ENCODE data around the gene MAPKAPK3. TPM values are rescaled to one million over a fixed set of nuclear protein-coding genes. Genes with fewer than 3 reads are reported as not detected.

The MAPKAPK3 gene
- total RNA-seq, 1 experiment from 2014 or later: 88.2 TPM

GRCh38 chr3:50612970-50613846 is 3.7 kb upstream of the MAPKAPK3 start:
- TF ChIP-seq CTCF (conservative IDR thresholded peaks at IDR 0.05) (no peak), EZH2 (IDR thresholded peaks at IDR 0.05; ENCODE audit: low read depth) (no peak)
- Histone ChIP-seq H4K20me1 (ENCODE audit: insufficient read depth) (no peaks in the 10 kb centered on the region), H3K27ac (no peak overlapping the region), H3K79me2 (ENCODE audit: low read depth) (peaks cover 8% of the 10 kb centered on the region), H3F3A (ENCODE audit: insufficient read depth, low read depth) (peaks cover 12% of the 10 kb centered on the region; the same call in 1 of the 2 replicates), H3K9me2 (ENCODE audit: insufficient read depth) (no peaks in the 10 kb centered on the region), H3K27me3 (ENCODE audit: insufficient read depth, low read depth) (no peaks in the 10 kb centered on the region), H2AFZ (no peak overlapping the region), H3K9me3 (ENCODE audit: insufficient read depth, low read depth) (no peaks in the 10 kb centered on the region), H3K36me3 (ENCODE audit: low read depth) (no peaks in the 10 kb centered on the region), H3K4me2 (no peak overlapping the region), H3K4me1 (replicated peaks; ENCODE audit: insufficient read depth) (peaks cover 13% of the 10 kb centered on the region), H3K4me3 (no peak overlapping the region)
- no TSS peak for BruUV-seq (replicated peaks)
- intact Hi-C loops (cut with micrococcal nuclease; ENCODE audit: unreplicated experiment): loop anchor here (2.0 kb wide), 1 partner anchor 262 kb away; the partner anchor contains the start of genes CYB561D2 and NPRL2
- no peak for DNase-seq
- POLR2A ChIA-PET (ENCODE audit: unreplicated experiment): interaction anchor here (0.8 kb wide), 1 partner anchor 44 kb away, joined by 6 read pairs; the partner anchor contains the start of gene HEMK1
- CTCF ChIA-PET: interaction anchor here (0.6 to 1.1 kb wide), 3 partner anchors 11 to 887 kb away, joined by 3 to 7 read pairs (median 5); partner anchors contain the start of gene DCAF1

DNA sequence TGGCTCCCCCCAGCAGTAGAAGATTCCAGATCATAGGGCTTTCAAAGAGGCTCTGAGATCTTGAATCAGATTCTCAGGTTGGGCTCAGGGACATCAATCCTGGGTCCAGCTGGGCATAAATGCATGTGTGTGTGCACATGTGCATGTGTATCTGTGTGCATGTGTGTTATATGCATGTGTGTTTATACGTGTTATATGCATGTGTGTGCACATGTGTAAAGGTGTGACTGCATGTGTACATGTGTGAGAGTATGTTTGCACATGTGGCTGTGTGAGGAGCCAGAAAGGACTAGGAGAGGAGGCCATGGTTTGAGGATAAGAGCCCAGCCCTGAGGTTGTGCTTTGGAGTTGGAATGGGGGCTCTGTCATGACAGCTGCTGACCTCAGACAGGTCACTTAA is 1.8 kb upstream of the MAPKAPK3 start:
- ChIA-PET CTCF (no interaction called here), POLR2A (ENCODE audit: unreplicated experiment) (no interaction called here)
- Histone ChIP-seq H3F3A (ENCODE audit: insufficient read depth, low read depth) (peaks cover 12% of the 10 kb centered on the region; the same call in 1 of the 2 replicates), H3K4me3 (no peak overlapping the region), H4K20me1 (ENCODE audit: insufficient read depth) (no peaks in the 10 kb centered on the region), H3K79me2 (ENCODE audit: low read depth) (peaks cover 28% of the 10 kb centered on the region), H3K9me2 (ENCODE audit: insufficient read depth) (no peaks in the 10 kb centered on the region), H3K4me1 (replicated peaks; ENCODE audit: insufficient read depth) (peaks cover 33% of the 10 kb centered on the region), H3K27me3 (ENCODE audit: insufficient read depth, low read depth) (no peaks in the 10 kb centered on the region), H3K4me2 (no peak overlapping the region), H3K9me3 (ENCODE audit: insufficient read depth, low read depth) (no peaks in the 10 kb centered on the region), H3K36me3 (ENCODE audit: low read depth) (peaks cover 3% of the 10 kb centered on the region; the same call in 1 of the 2 replicates), H2AFZ (no peak overlapping the region), H3K27ac (no peak overlapping the region)
- intact Hi-C loops (cut with micrococcal nuclease; ENCODE audit: unreplicated experiment): loop anchor here (2.0 to 5.0 kb wide), 4 partner anchors 192 to 882 kb away; no protein-coding TSS in a partner anchor
- BruUV-seq (replicated peaks): no TSS peak
- no peak for DNase-seq
- TF ChIP-seq EZH2 (IDR thresholded peaks at IDR 0.05; ENCODE audit: low read depth): no peak
- no peak for TF ChIP-seq CTCF (conservative IDR thresholded peaks at IDR 0.05)

DNA sequence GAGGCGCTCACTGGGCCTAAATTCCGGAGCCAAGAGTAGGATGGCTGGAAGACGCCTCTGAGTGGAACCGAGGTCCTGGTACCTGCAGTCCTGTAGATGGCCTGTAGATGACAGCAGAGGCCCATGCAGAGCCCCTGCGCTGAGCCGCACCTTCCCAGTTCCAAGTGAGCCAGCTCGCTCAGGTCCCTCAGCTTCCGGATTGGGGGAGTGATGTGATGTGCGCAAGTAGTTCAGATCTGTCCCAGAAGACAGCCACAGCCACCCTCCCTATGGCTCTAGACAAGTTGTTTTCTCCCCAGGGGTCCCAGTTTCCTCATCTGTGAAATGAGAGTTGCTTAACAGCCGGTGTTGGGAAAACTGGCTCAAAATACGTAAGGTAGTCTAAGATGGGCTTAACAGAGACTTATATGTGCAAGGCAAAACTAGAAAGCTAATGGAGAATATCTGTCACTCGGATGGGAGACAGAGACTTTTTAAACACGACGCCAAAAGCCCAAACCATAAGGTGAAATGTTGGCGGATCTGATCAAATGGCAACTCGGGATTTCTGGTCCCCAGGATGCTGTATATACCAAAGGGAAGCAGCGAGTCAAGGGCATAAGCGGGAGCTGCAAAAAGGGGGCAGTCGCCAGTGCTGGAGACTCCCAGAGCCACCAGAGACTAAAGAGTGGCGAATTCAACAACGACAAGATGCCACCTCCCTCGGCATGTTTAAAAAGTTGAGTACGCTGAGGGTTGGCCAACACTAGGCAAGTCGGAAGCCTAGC is 765 bp upstream of the MAPKAPK3 start:
- ChIA-PET CTCF (interaction anchor here (0.8 to 1.7 kb wide), 10 partner anchors 37 to 1066 kb away, joined by 3 to 16 read pairs (median 6); partner anchors contain the start of genes HEMK1 and MANF), POLR2A (ENCODE audit: unreplicated experiment) (interaction anchor here (0.5 to 1.3 kb wide), 4 partner anchors 30 to 1380 kb away, joined by 3 to 11 read pairs (median 4); no protein-coding TSS in a partner anchor)
- intact Hi-C loops (cut with micrococcal nuclease; ENCODE audit: unreplicated experiment): loop anchor here (1.0 to 5.0 kb wide), 8 partner anchors 36 to 1067 kb away; no protein-coding TSS in a partner anchor
- DNase-seq: peak; percentile 71 to 83
- Histone ChIP-seq H3K4me2 (peak overlapping the region; percentile 78), H3F3A (ENCODE audit: insufficient read depth, low read depth) (peaks cover 12% of the 10 kb centered on the region; the same call in 1 of the 2 replicates), H2AFZ (peak overlapping the region; percentile 73), H3K27me3 (ENCODE audit: insufficient read depth, low read depth) (no peaks in the 10 kb centered on the region), H3K36me3 (ENCODE audit: low read depth) (peaks cover 3% of the 10 kb centered on the region; the same call in 1 of the 2 replicates), H4K20me1 (ENCODE audit: insufficient read depth) (no peaks in the 10 kb centered on the region), H3K79me2 (ENCODE audit: low read depth) (peaks cover 36% of the 10 kb centered on the region), H3K9me3 (ENCODE audit: insufficient read depth, low read depth) (no peaks in the 10 kb centered on the region), H3K27ac (no peak overlapping the region), H3K9me2 (ENCODE audit: insufficient read depth) (no peaks in the 10 kb centered on the region), H3K4me3 (peak overlapping the region; percentile 54), H3K4me1 (replicated peaks; ENCODE audit: insufficient read depth) (peaks cover 37% of the 10 kb centered on the region)
- BruUV-seq (replicated peaks): TSS peak; percentile 52
- TF ChIP-seq EZH2 (IDR thresholded peaks at IDR 0.05; ENCODE audit: low read depth) (no peak), CTCF (conservative IDR thresholded peaks at IDR 0.05) (peak; percentile 94)
